ENCODE results near the gene NFILZ. TPM values are rescaled to one million over a fixed set of nuclear protein-coding genes. Genes with fewer than 3 reads are reported as not detected.

Gene NFILZ
- total RNA-seq = not detected
- long read RNA-seq = 0 reads

- intact Hi-C loops (cut with micrococcal nuclease) = no loop called here
- no peak for DNase-seq
- no peak for ATAC-seq
These were observed at the start of gene NFILZ for GRCh38 chr19:8629996-8630683. TSS of gene NFILZ (plus strand) at chr19:8630633. CDS start at chr19:8676766, 46,133 bp downstream.

- intact Hi-C loops (cut with micrococcal nuclease) = no loop called here
- DNase-seq (peak; percentile 88), ATAC-seq (peak; percentile 63)
These were observed 49.6 kb upstream of the NFILZ start for GRCh38 chr19:8580710-8581281.

- intact Hi-C loops (cut with micrococcal nuclease) = no loop called here
- DNase-seq = no peak
These were observed 45.2 kb upstream of the NFILZ start for GRCh38 chr19:8584965-8585893.

GRCh38 chr19:8585894-8586750, 44.3 kb upstream of the NFILZ start:
- peak; percentile 55 for ATAC-seq
- intact Hi-C loops (cut with micrococcal nuclease) = no loop called here
- DNase-seq = peak; percentile 71

More at GRCh38 chr19:8584965-8585893, 45.2 kb upstream of the NFILZ start:
- ATAC-seq = no peak

- ATAC-seq = no peak
- DNase-seq = no peak
- intact Hi-C loops (cut with micrococcal nuclease) = no loop called here
These were observed 41.2 kb upstream of the NFILZ start for GRCh38 chr19:8589177-8589714.

- ATAC-seq (peak; percentile 91), DNase-seq (peak; percentile 96)
- intact Hi-C loops (cut with micrococcal nuclease) = no loop called here
These were observed 38.0 kb upstream of the NFILZ start for GRCh38 chr19:8592231-8593009.

- DNase-seq (no peak), ATAC-seq (no peak)
These were observed 36.5 kb upstream of the NFILZ start for GRCh38 chr19:8593931-8594330.

GRCh38 chr19:8595651-8596050, 34.8 kb upstream of the NFILZ start:
- ATAC-seq = no peak
- no peak for DNase-seq
- intact Hi-C loops (cut with micrococcal nuclease) = no loop called here

More at GRCh38 chr19:8593931-8594330, 36.5 kb upstream of the NFILZ start:
- intact Hi-C loops (cut with micrococcal nuclease) = no loop called here

- no peak for ATAC-seq
- intact Hi-C loops (cut with micrococcal nuclease) = no loop called here
- DNase-seq = no peak
These were observed 34.3 kb upstream of the NFILZ start for GRCh38 chr19:8596168-8596567.

- no peak for ATAC-seq
- intact Hi-C loops (cut with micrococcal nuclease) = no loop called here
- no peak for DNase-seq
These were observed 30.4 kb upstream of the NFILZ start for GRCh38 chr19:8600064-8600463.

- DNase-seq = no peak
- intact Hi-C loops (cut with micrococcal nuclease) = no loop called here
- ATAC-seq = no peak
These were observed 29.6 kb upstream of the NFILZ start for GRCh38 chr19:8600816-8601215.

GRCh38 chr19:8601796-8602195, 28.6 kb upstream of the NFILZ start:
- intact Hi-C loops (cut with micrococcal nuclease) = no loop called here
- no peak for DNase-seq

GRCh38 chr19:8605514-8605913, 24.9 kb upstream of the NFILZ start:
- ATAC-seq (no peak), DNase-seq (no peak)
- intact Hi-C loops (cut with micrococcal nuclease) = no loop called here

More at GRCh38 chr19:8601796-8602195, 28.6 kb upstream of the NFILZ start:
- ATAC-seq = no peak

- DNase-seq (peak; percentile 59), ATAC-seq (peak; percentile 54)
- intact Hi-C loops (cut with micrococcal nuclease) = no loop called here
These were observed 23.0 kb upstream of the NFILZ start for GRCh38 chr19:8607386-8607785.

- no peak for ATAC-seq
- intact Hi-C loops (cut with micrococcal nuclease) = no loop called here
- no peak for DNase-seq
These were observed 21.5 kb upstream of the NFILZ start for GRCh38 chr19:8608941-8609278.

- DNase-seq (peak; percentile 79), ATAC-seq (peak; percentile 64)
These were observed 21.0 kb upstream of the NFILZ start for GRCh38 chr19:8609279-8610040.

More at GRCh38 chr19:8609279-8610040, 21.0 kb upstream of the NFILZ start:
- intact Hi-C loops (cut with micrococcal nuclease) = no loop called here

Data from left ventricle myocardium superior (tissue), 1 donor.